Vagina (tissue), 2 donors: ENCODE data around the gene ZBTB5. TPM values are rescaled to one million over a fixed set of nuclear protein-coding genes. Genes with fewer than 3 reads are reported as not detected.

Experiments used
- DNase-seq, 2 donors: peaks; one replicate each; pipeline ENCODE4 v3.0.0-alpha.2; 2017; ENCODE audit errors: extremely low spot score in 2 of 2
- H3K27ac ChIP-seq: fragments of 200-600 bp; sonication (generic); one replicate; pipeline ENCODE4 v1.5.1; 2019
- H3K27me3 ChIP-seq: fragments of 200-600 bp; sonication (generic); one replicate; pipeline ENCODE4 v1.5.1; 2019
- H3K36me3 ChIP-seq, 2 donors: fragments of 200-600 bp; sonication (generic); one replicate each; pipeline ENCODE4 v1.5.1; 2017 to 2019
- H3K4me1 ChIP-seq: fragments of 200-600 bp; sonication (generic); one replicate; pipeline ENCODE4 v1.5.1; 2019
- H3K4me3 ChIP-seq, 2 donors: fragments of 200-600 bp; sonication (generic); 1 replicate in 1 of 2; 2 replicates in 1 of 2; pipeline ENCODE4 v1.5.1; 2016 to 2019
- H3K9me3 ChIP-seq: fragments of 200-600 bp; sonication (generic); one replicate; pipeline ENCODE4 v1.5.1; 2019
- CTCF ChIP-seq, 3 experiments: fragments of 450-650 bp in 2 of 3; fragments of 200-600 bp in 1 of 3; sonication (generic) in 1 of 3; IDR thresholded peaks; one replicate each; pipeline ENCODE4 v1.5.1; 2017 to 2019; ENCODE audit warnings: antibody characterized with exemption in 3 of 3, mild to moderate bottlenecking in 2 of 3, moderate library complexity in 2 of 3
- POLR2A ChIP-seq, 2 donors: fragments of 450-650 bp; IDR thresholded peaks; one replicate each; pipeline ENCODE4 v1.6.1; 2017; ENCODE audit warnings: antibody characterized with exemption in 2 of 2, mild to moderate bottlenecking in 2 of 2, moderate library complexity in 2 of 2
- POLR2AphosphoS5 ChIP-seq, 2 donors: sonication (generic); formaldehyde crosslinking; IDR thresholded peaks; one replicate each; pipeline ENCODE4 v1.9.0; 2017; ENCODE audit warnings: antibody characterized with exemption in 2 of 2, mild to moderate bottlenecking in 2 of 2, low read depth in 1 of 2; ENCODE audit not compliant: insufficient read depth in 1 of 2
- intact Hi-C: fragments of 100-400 bp; cut with DNase I; formaldehyde crosslinking; loops from one replicate; pipeline ENCODE4 v1.15.1; 2023
- total RNA-seq: library from RNA; depleted of rRNA; stranded (reverse); fragments of >200 nt; gene quantifications from one replicate; pipeline ENCODE4 v1.2.3, GENCODE V29; 2016

Gene ZBTB5
- total RNA-seq, 1 donor from 2014 or later: 17.9 TPM

GRCh38 chr9:37436540-37436939, 28.7 kb downstream of the ZBTB5 start:
- no peak overlapping the region for H3K4me3 ChIP-seq
- no peak for DNase-seq
- H3K27me3 ChIP-seq: no peaks in the 10 kb centered on the region
- no peaks in the 10 kb centered on the region for H3K9me3 ChIP-seq
- peaks cover 17% of the 10 kb centered on the region for H3K4me1 ChIP-seq
- intact Hi-C loops: no loop called here
- H3K36me3 ChIP-seq: peaks cover 0 to 58% of the 10 kb centered on the region in 2 donors
- no peak overlapping the region for H3K27ac ChIP-seq
- TF ChIP-seq POLR2AphosphoS5 (IDR thresholded peaks at IDR 0.05; ENCODE audit: insufficient read depth in 1 of 2, low read depth in 1 of 2) (no peak), POLR2A (IDR thresholded peaks at IDR 0.05) (no peak), CTCF (IDR thresholded peaks at IDR 0.05) (no peak)

- H3K4me1 ChIP-seq: peaks cover 17% of the 10 kb centered on the region
- no peaks in the 10 kb centered on the region for H3K9me3 ChIP-seq
- no peak for DNase-seq
- H3K27ac ChIP-seq: no peak overlapping the region
- H3K36me3 ChIP-seq: peaks cover 0 to 55% of the 10 kb centered on the region in 2 donors
- intact Hi-C loops: no loop called here
- no peaks in the 10 kb centered on the region for H3K27me3 ChIP-seq
- H3K4me3 ChIP-seq: no peak overlapping the region
- no peak for TF ChIP-seq POLR2A (IDR thresholded peaks at IDR 0.05)
- TF ChIP-seq POLR2AphosphoS5 (IDR thresholded peaks at IDR 0.05; ENCODE audit: insufficient read depth in 1 of 2, low read depth in 1 of 2): no peak
- TF ChIP-seq CTCF (IDR thresholded peaks at IDR 0.05): no peak
These were observed 31.3 kb downstream of the ZBTB5 start for GRCh38 chr9:37433867-37434371.

GRCh38 chr9:37432020-37432419, 33.2 kb downstream of the ZBTB5 start:
- TF ChIP-seq CTCF (IDR thresholded peaks at IDR 0.05) (no peak), POLR2AphosphoS5 (IDR thresholded peaks at IDR 0.05; ENCODE audit: insufficient read depth in 1 of 2, low read depth in 1 of 2) (no peak), POLR2A (IDR thresholded peaks at IDR 0.05) (no peak)
- Histone ChIP-seq H3K4me3 (no peak overlapping the region), H3K27me3 (no peaks in the 10 kb centered on the region), H3K36me3 (peaks cover 0 to 56% of the 10 kb centered on the region in 2 donors), H3K9me3 (no peaks in the 10 kb centered on the region), H3K4me1 (peaks cover 17% of the 10 kb centered on the region), H3K27ac (no peak overlapping the region)
- no peak for DNase-seq
- intact Hi-C loops: no loop called here

- H3K27ac ChIP-seq: no peak overlapping the region
- TF ChIP-seq POLR2AphosphoS5 (IDR thresholded peaks at IDR 0.05; ENCODE audit: insufficient read depth in 1 of 2, low read depth in 1 of 2) (no peak), CTCF (IDR thresholded peaks at IDR 0.05) (no peak), POLR2A (IDR thresholded peaks at IDR 0.05) (no peak)
- H3K27me3 ChIP-seq: no peaks in the 10 kb centered on the region
- no peaks in the 10 kb centered on the region for H3K9me3 ChIP-seq
- no peak for DNase-seq
- H3K4me3 ChIP-seq: no peak overlapping the region
- intact Hi-C loops: no loop called here
- H3K36me3 ChIP-seq: peaks cover 0 to 54% of the 10 kb centered on the region in 2 donors
- H3K4me1 ChIP-seq: peaks cover 17% of the 10 kb centered on the region
These were observed 34.2 kb downstream of the ZBTB5 start for GRCh38 chr9:37430841-37431597.
